Smooth muscle cell (in vitro differentiated cells): ENCODE results near the gene MAP9. TPM values are rescaled to one million over a fixed set of nuclear protein-coding genes. Genes with fewer than 3 reads are reported as not detected.
A peak's percentile ranks its signal among the peaks of the same experiment; 100 is the strongest.
"Not testable (repeated sequence)": the region's sequence is repeated elsewhere in the genome, so short reads cannot be mapped to it uniquely, and the experiment has no call there.

Experiments used
- DNase-seq: peaks from one replicate; lab custom pipeline; 2025; ENCODE audit not compliant: unreplicated experiment; lab: John Stamatoyannopoulos, UW
- H2AFZ ChIP-seq: fragments of 200-600 bp; sonication (generic); 2 replicates; pipeline ENCODE4 v1.6.0; 2016; ENCODE audit warnings: antibody characterized with exemption, low read depth, mild to moderate bottlenecking
- H3F3A ChIP-seq: fragments of 200-600 bp; sonication (generic); 2 replicates; pipeline ENCODE4 v1.6.0; 2017; ENCODE audit warnings: antibody characterized with exemption, low read depth
- H3K27ac ChIP-seq: fragments of 200-600 bp; sonication (generic); 2 replicates; pipeline ENCODE4 v1.5.1; 2016; ENCODE audit warnings: low read depth, mild to moderate bottlenecking
- H3K27me3 ChIP-seq: fragments of 200-600 bp; sonication (generic); 2 replicates; pipeline ENCODE4 v1.6.1; 2016; ENCODE audit warnings: low read depth, mild to moderate bottlenecking
- H3K36me3 ChIP-seq: fragments of 200-600 bp; sonication (generic); 2 replicates; pipeline ENCODE4 v1.5.1; 2016; ENCODE audit warnings: low read depth
- H3K4me1 ChIP-seq: fragments of 200-600 bp; sonication (generic); 2 replicates; pipeline ENCODE4 v1.5.1; 2016; ENCODE audit warnings: low read depth
- H3K4me2 ChIP-seq: fragments of 200-600 bp; sonication (generic); 2 replicates; pipeline ENCODE4 v1.6.0; 2016; ENCODE audit warnings: mild to moderate bottlenecking
- H3K4me3 ChIP-seq: fragments of 200-600 bp; sonication (generic); 2 replicates; pipeline ENCODE4 v1.5.1; 2016; ENCODE audit warnings: mild to moderate bottlenecking
- H3K79me2 ChIP-seq: fragments of 200-600 bp; sonication (generic); 2 replicates; pipeline ENCODE4 v1.6.0; 2016; ENCODE audit warnings: low read depth, mild to moderate bottlenecking
- H3K9ac ChIP-seq: fragments of 200-600 bp; sonication (generic); 2 replicates; pipeline ENCODE4 v1.6.0; 2016; ENCODE audit warnings: low read depth
- H3K9me3 ChIP-seq: fragments of 200-600 bp; sonication (generic); replicated peaks from 2 replicates; pipeline ENCODE4 v1.5.1; 2016; ENCODE audit warnings: low read depth
- H4K20me1 ChIP-seq: fragments of 200-600 bp; sonication (generic); 2 replicates; pipeline ENCODE4 v1.6.0; 2016; ENCODE audit warnings: low read depth
- CTCF ChIP-seq: fragments of 200-600 bp; sonication (generic); IDR thresholded peaks from 2 replicates; pipeline ENCODE4 v1.5.1; 2017; ENCODE audit warnings: borderline replicate concordance, mild to moderate bottlenecking, antibody characterized with exemption; ENCODE audit not compliant: insufficient read depth, poor library complexity, severe bottlenecking
- WGBS: methylation state at CpG from one replicate; pipeline ENCODE4 v1.1.7; 2016; ENCODE audit warnings: low lambda C conversion rate; 5-methylcytosine and 5-hydroxymethylcytosine counted together
- polyA plus RNA-seq: library from polyadenylated mRNA; unstranded; fragments of >200 nt; fragmentation: Nextera tagmentation; extraction: Ambion mirVana; gene quantifications from 2 replicates; pipeline ENCODE4 v1.2.1, GENCODE V29; 2016
- total RNA-seq: library from RNA; depleted of rRNA; stranded (reverse); fragments of >200 nt; gene quantifications from 2 replicates; pipeline ENCODE4 v1.2.3, GENCODE V29; 2014

Gene MAP9
- total RNA-seq = 22.1 and 29.3 TPM in 2 replicates
- polyA plus RNA-seq = 14.3 and 17.3 TPM in 2 replicates

- Histone ChIP-seq H3K9ac (peak within 1 kb of the TSS; percentile 53), H3K4me2 (peak within 1 kb of the TSS; percentile 88), H3K79me2 (peaks cover 4% of the 10 kb centered on the region), H3K4me3 (peak within 1 kb of the TSS; percentile 76), H3F3A (peaks cover 7% of the 10 kb centered on the region), H3K27me3 (no peaks in the 10 kb centered on the region), H3K36me3 (no peaks in the 10 kb centered on the region), H2AFZ (peak within 1 kb of the TSS; percentile 68), H3K9me3 (no peaks in the 10 kb centered on the region), H3K27ac (peak within 1 kb of the TSS; percentile 53), H3K4me1 (peaks cover 12% of the 10 kb centered on the region), H4K20me1 (no peaks in the 10 kb centered on the region)
- no peak for TF ChIP-seq CTCF
- peak; percentile 45 for DNase-seq
- WGBS = 6% methylated on average over 66 of the region's 66 CpGs
Observed at GRCh38 chr4:155376387-155377268, at the start of gene MAP9. Gene MAP9, minus strand, starts transcription at chr4:155376965. Its CDS starts 1,115 bp downstream, at chr4:155375850.

GRCh38 chr4:155424778-155425177, 48.0 kb upstream of the MAP9 start:
- not testable (repeated sequence) for H3K27ac ChIP-seq, H4K20me1 ChIP-seq, DNase-seq, H3K27me3 ChIP-seq, H3K4me2 ChIP-seq, H3K4me3 ChIP-seq, H3F3A ChIP-seq, H2AFZ ChIP-seq, H3K9me3 ChIP-seq, H3K9ac ChIP-seq, H3K4me1 ChIP-seq, H3K36me3 ChIP-seq, H3K79me2 ChIP-seq
- WGBS = 93% methylated on average over 11 of the region's 11 CpGs

DNA sequence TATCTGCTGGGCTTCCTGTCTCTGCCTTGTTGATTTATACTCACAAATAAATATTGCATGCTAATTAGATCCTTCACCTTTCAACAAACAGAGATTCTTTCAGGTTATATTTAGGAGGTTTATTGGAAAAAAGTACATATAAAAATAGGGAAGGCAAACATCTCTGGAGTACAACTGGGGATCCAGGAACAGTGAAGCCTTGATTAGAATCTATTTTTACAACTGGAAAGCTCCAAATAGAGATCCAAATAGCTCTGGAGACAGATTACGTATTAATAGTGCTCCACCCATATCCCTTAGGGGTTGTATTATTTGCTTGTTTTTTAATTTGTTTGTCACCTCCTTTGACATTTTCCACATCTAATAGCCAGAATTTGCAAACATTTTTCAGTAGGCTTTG, 46.9 kb upstream of the MAP9 start:
- no peaks in the 10 kb centered on the region for H3K36me3 ChIP-seq
- TF ChIP-seq CTCF = no peak
- 93% methylated on average over 1 of the region's 1 CpG for WGBS
- H3K27ac ChIP-seq = no peak overlapping the region
- no peaks in the 10 kb centered on the region for H3K79me2 ChIP-seq
- no peak overlapping the region for H3K4me2 ChIP-seq
- H3K27me3 ChIP-seq = no peaks in the 10 kb centered on the region
- H2AFZ ChIP-seq = no peak overlapping the region
- no peak overlapping the region for H3K9ac ChIP-seq
- DNase-seq = no peak
- no peak overlapping the region for H3K4me3 ChIP-seq
- no peaks in the 10 kb centered on the region for H3K9me3 ChIP-seq
- H3K4me1 ChIP-seq = no peaks in the 10 kb centered on the region
- H3F3A ChIP-seq = no peaks in the 10 kb centered on the region
- no peaks in the 10 kb centered on the region for H4K20me1 ChIP-seq

- H3K79me2 ChIP-seq = no peaks in the 10 kb centered on the region
- no peak overlapping the region for H3K4me3 ChIP-seq
- peak overlapping the region; percentile 31 for H3K27ac ChIP-seq
- H3F3A ChIP-seq = no peaks in the 10 kb centered on the region
- TF ChIP-seq CTCF = no peak
- H2AFZ ChIP-seq = no peak overlapping the region
- H3K4me2 ChIP-seq = no peak overlapping the region
- no peak overlapping the region for H3K9ac ChIP-seq
- 57% methylated on average over 4 of the region's 4 CpGs for WGBS
- no peaks in the 10 kb centered on the region for H3K27me3 ChIP-seq
- no peaks in the 10 kb centered on the region for H3K9me3 ChIP-seq
- DNase-seq = no peak
- H3K4me1 ChIP-seq = no peaks in the 10 kb centered on the region
- H3K36me3 ChIP-seq = no peaks in the 10 kb centered on the region
- no peaks in the 10 kb centered on the region for H4K20me1 ChIP-seq
Observed at GRCh38 chr4:155419266-155419665, 42.5 kb upstream of the MAP9 start.
